ENCODE measurements around the gene ADRA2A.

Gene ADRA2A

DNA sequence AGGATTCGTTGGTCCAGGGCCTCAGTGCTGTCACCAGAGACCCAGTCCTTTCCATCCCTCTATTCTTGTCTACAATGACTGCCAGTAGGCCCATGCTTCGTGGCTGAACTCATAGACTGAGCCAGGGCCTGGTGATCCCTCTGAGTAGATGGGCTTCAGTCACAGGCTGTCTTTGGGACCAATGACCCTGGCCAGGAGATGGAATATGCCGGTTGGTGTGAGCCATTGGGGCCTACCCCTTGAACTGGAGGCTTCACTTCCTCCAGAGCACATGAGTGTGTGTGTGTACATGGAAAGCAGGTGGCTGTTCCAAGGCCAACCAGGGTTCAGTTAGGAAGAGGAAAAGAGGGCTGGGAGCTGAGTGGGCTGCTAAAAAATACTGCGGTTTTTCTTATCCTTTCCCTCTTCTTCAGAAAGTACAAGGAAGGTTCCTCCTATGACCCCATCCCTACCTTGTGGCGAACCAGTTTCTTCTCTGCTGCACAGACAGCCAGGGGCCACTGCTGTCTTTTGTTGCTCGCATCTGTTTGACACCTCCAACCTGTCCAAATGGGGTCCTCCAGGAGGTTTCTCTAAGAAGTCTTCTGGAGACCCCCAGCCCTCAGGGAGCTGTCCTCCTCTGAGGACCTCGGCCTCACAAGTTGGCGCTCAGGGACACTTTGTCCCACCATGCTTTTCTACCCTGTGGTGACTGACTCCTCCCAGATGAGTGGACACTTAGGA lies 36.6 kb downstream of the ADRA2A start:
- no peak for DNase-seq

- no peak for DNase-seq
These were observed 37.3 kb downstream of the ADRA2A start for GRCh38 chr10:111113961-111114757.

- no peak for DNase-seq
These were observed 38.1 kb downstream of the ADRA2A start for GRCh38 chr10:111114758-111115500.

DNA sequence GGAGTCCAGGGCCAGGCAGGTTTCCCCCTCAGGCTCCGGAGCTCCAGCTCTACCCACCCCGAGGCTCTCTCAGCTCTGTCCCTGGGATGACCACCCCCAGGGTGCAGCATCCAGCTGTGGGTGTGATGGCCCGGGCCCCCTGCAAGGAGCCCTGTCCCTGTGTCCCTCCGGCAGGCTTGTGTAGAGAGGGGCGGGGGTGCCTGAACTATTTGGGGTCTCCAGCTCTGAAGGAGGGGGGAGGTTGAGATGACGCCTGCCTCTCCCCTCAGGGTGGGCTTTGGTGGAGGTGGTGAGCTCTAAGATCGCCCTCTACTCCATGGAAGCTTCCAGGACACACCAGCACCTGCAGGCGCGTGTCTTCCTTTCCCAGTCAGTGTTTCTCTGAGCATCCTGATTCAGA lies 39.4 kb downstream of the ADRA2A start:
- DNase-seq = no peak

- DNase-seq = no peak
These were observed 40.1 kb downstream of the ADRA2A start for GRCh38 chr10:111116762-111117445.

DNA sequence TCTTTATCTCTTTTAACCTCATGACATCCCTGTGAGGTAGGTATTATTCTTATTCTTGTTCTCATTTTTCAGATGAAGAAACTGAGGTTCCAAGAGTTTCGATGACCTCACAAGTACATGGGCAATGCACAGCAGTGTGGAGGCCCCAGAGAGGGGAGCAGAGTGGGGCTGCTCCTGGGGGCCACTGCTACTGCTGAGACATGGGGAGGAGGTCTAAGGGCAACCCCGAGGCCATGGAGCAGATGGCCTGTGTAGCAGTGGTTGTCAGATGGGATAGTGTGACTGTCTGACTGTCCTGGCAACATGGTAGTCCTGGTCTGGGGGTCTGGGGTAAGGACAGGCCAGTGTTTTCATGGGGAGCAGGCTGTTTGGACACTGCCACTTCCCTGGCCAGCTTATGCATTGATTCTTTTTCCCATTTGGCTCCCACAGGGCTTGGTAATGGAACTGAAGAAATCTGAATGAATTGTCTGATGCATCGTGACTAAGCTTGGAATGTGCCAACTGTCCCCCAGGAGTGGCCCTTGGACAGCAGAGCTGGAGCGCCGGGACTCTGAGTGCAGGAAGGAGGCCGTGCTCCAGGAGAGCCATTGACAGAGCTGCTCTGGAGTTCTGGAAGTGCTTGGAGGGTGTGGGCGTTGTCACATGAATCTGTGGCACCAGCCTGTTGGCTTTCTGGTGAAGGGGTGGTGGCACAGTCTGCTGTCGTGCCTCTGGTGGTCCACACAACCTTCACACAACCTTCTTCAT lies 40.9 kb downstream of the ADRA2A start:
- no peak for DNase-seq

DNA sequence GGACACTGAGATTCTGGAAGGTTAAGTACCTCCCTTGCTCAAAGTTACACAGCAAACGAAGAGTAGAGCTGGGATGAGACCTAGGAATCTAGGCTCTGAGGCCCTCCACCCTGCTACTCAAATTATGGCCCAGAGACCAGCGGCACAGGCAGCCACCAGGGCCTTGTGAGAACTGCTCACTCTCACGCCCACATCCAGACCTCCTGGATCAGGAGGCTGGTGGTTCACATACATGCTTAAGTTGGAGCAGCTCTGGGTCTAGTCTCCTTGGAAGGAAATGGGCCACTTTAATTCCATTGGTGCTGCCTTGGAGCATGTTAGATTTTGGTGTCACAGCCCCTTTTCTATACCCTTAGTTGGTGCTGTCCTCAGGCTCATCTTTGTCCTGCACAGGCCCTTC lies 41.9 kb downstream of the ADRA2A start:
- no peak for DNase-seq

- no peak for DNase-seq
These were observed 42.8 kb downstream of the ADRA2A start for GRCh38 chr10:111119637-111120036.

GRCh38 chr10:111122127-111122526 lies 45.3 kb downstream of the ADRA2A start:
- DNase-seq = no peak

DNA sequence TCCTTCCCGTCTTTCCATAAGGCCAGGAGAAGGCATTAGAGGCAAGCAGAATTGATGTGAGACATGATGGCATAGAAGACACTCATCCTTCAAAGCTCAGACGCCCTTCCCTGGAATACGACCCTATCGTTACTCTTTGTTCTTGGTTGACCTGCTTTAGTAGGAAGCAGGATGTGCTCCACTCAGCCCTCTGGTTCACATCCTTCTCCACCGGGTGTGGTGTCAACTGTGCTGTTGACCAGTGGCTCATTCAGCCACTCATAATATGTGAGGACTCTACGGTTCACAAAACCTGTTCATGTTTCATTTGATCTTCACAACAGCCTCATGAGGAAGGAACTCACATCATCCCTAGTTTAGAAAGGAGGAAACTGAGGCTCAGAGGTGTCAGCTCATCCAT lies 47.1 kb downstream of the ADRA2A start:
- DNase-seq = no peak

GRCh38 chr10:111125102-111125501 lies 48.3 kb downstream of the ADRA2A start:
- DNase-seq = no peak

- no peak for DNase-seq
These were observed 49.2 kb downstream of the ADRA2A start for GRCh38 chr10:111126077-111126476.

- DNase-seq = no peak
These were observed 50.4 kb downstream of the ADRA2A start for GRCh38 chr10:111127081-111127848.

GRCh38 chr10:111128331-111129180 lies 51.7 kb downstream of the ADRA2A start:
- DNase-seq = no peak

GRCh38 chr10:111129363-111129762 lies 52.5 kb downstream of the ADRA2A start:
- DNase-seq = no peak

DNA sequence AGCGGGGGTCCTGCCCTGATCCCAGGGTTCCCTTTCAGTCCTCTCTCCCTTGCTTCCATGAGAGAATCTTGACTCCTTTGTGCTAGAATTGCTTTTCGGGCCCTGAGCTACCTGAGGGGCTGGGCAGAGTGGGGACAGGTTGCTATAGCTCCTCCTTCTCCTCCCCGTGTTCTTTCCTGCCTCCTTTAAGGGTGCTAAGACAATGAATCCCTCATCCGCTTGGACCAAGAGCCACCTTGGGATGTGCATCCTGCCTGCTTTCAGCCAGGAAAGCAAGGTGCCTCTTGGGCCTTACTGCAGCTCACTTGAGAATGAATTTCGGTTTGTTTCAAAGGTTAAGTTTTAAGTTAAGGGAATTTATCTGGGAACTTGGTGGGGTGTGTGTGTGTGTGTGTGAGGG lies 53.6 kb downstream of the ADRA2A start:
- DNase-seq = no peak

All from amniotic stem cell (primary cell).